ENCODE data around the gene RNF157.

RNF157 gene

GRCh38 chr17:76270770-76271668, 30.7 kb upstream of the RNF157 start:
- peak in 2 of 5 donors; percentile 12 to 45 for DNase-seq

GRCh38 chr17:76270127-76270592, 29.9 kb upstream of the RNF157 start:
- DNase-seq: peak in 1 of 5 donors; percentile 14

GRCh38 chr17:76268991-76269981, 29.0 kb upstream of the RNF157 start:
- DNase-seq: peak in 2 of 5 donors; percentile 2 to 38

- DNase-seq: peak; percentile 35 to 87 (median 59)
These were observed 27.9 kb upstream of the RNF157 start for GRCh38 chr17:76268015-76268749.

- DNase-seq: peak in 1 of 5 donors; percentile 32
These were observed 27.3 kb upstream of the RNF157 start for GRCh38 chr17:76267581-76268001.

- DNase-seq: peak in 1 of 5 donors; percentile 36
These were observed 26.8 kb upstream of the RNF157 start for GRCh38 chr17:76267051-76267576.

GRCh38 chr17:76266244-76266938, 26.1 kb upstream of the RNF157 start:
- peak in 1 of 5 donors; percentile 52 for DNase-seq

- DNase-seq: peak; percentile 33 to 62 (median 59)
These were observed 25.4 kb upstream of the RNF157 start for GRCh38 chr17:76265624-76266243.

- peak; percentile 91 to 100 (median 95) for DNase-seq
These were observed 24.7 kb upstream of the RNF157 start, which contains the start of gene UBALD2 for GRCh38 chr17:76264755-76265623. TSS of gene UBALD2 (plus strand) at chr17:76265348. CDS start at chr17:76265506, 158 bp downstream.

GRCh38 chr17:76264425-76264754, 24.1 kb upstream of the RNF157 start:
- DNase-seq: no peak

GRCh38 chr17:76263896-76264295, 23.6 kb upstream of the RNF157 start:
- DNase-seq: no peak

GRCh38 chr17:76262732-76263344, 22.5 kb upstream of the RNF157 start:
- DNase-seq: peak in 1 of 5 donors; percentile 59

- DNase-seq: peak in 1 of 5 donors; percentile 75
These were observed 21.3 kb upstream of the RNF157 start for GRCh38 chr17:76261421-76262215.

GRCh38 chr17:76260669-76261068, 20.4 kb upstream of the RNF157 start:
- no peak for DNase-seq

GRCh38 chr17:76260220-76260619, 19.9 kb upstream of the RNF157 start:
- no peak for DNase-seq

- DNase-seq: peak in 1 of 5 donors; percentile 76
These were observed 16.2 kb upstream of the RNF157 start for GRCh38 chr17:76256430-76257050.

- DNase-seq: no peak
These were observed 15.6 kb upstream of the RNF157 start for GRCh38 chr17:76255801-76256429.
